Lower leg skin (tissue), 4 donors: ENCODE data around the gene HPX. TPM values are rescaled to one million over a fixed set of nuclear protein-coding genes. Genes with fewer than 3 reads are reported as not detected.

Experiments
- DNase-seq, 2 donors: peaks; one replicate each; pipeline ENCODE4 v3.0.0-alpha.2; 2019; ENCODE audit warnings: low spot score in 2 of 2
- H3K4me3 ChIP-seq: fragments of 200-600 bp; sonication (generic); 2 replicates; pipeline ENCODE4 v1.5.1; 2017; ENCODE audit warnings: mild to moderate bottlenecking, low read depth; ENCODE audit not compliant: poor library complexity, severe bottlenecking
- POLR2A ChIP-seq, 2 donors: fragments of 450-650 bp; IDR thresholded peaks; one replicate each; pipeline ENCODE4 v1.6.1; 2016 to 2017; ENCODE audit warnings: antibody characterized with exemption in 2 of 2, mild to moderate bottlenecking in 1 of 2, moderate library complexity in 1 of 2
- WGBS, 2 donors: methylation state at CpG; one replicate each; pipeline ENCODE4 v1.1.5; 2018; 5-methylcytosine and 5-hydroxymethylcytosine counted together
- intact Hi-C: fragments of 100-400 bp; cut with DNase I; formaldehyde crosslinking; loops from one replicate; pipeline ENCODE4 v1.15.0; 2023; ENCODE audit warnings: low total_unique reads
- total RNA-seq, 4 donors: library from RNA; depleted of rRNA; stranded (reverse); fragments of >200 nt; gene quantifications; one replicate each; pipeline ENCODE4 v1.1.0, GENCODE V29; 2016
- TF ChIP-seq, protein P1 (sequence below), 3 donors: fragments of 450-650 bp; IDR thresholded peaks; one replicate each; pipeline ENCODE4 v1.5.1; 2016; ENCODE audit warnings: antibody characterized with exemption in 3 of 3, mild to moderate bottlenecking in 3 of 3, moderate library complexity in 2 of 3

HPX gene
- total RNA-seq, 4 donors from 2014 or later: 0.42 to 1.2 (median 1.1) TPM

DNA sequence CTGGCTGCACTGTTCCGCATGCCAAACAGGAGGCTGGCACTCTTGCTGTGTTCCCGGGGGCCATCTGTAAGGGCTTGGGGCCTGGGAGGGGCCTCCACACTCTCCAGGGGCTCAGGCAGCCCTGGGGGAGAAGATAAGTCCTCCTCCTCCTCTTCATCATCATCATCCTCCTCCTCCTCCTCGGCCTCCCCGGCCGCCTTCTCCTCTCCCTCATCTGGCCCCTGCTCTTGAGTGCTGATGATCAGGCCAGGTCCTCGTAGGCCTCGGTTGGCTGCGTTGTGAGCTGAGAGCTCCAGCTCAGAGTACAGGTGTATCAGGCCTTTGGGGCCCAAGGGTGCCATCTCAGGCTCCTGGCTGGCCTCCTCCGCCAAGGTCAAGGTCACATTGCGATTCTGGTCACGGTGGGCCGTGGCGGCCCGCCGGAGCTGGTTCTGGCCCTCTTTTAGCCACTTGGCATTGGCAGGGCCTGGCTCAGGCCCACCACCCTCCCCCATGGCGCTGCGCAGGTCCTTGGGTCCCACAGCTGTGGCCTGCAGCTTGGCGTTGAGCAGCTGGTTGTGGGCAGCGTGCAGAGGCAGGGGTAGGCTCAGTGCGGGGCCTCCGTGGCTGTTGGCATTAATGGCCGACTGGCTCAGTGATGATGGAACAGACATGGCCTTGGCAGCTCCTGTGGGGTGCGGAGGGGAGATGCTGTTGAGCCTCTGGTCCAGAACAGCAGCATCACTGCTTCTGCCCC is 29.9 kb downstream of the HPX start:
- intact Hi-C loops: no loop called here
- no peak overlapping the region for H3K4me3 ChIP-seq
- TF ChIP-seq POLR2A (IDR thresholded peaks at IDR 0.05): no peak
- TF ChIP-seq, protein P1, sequence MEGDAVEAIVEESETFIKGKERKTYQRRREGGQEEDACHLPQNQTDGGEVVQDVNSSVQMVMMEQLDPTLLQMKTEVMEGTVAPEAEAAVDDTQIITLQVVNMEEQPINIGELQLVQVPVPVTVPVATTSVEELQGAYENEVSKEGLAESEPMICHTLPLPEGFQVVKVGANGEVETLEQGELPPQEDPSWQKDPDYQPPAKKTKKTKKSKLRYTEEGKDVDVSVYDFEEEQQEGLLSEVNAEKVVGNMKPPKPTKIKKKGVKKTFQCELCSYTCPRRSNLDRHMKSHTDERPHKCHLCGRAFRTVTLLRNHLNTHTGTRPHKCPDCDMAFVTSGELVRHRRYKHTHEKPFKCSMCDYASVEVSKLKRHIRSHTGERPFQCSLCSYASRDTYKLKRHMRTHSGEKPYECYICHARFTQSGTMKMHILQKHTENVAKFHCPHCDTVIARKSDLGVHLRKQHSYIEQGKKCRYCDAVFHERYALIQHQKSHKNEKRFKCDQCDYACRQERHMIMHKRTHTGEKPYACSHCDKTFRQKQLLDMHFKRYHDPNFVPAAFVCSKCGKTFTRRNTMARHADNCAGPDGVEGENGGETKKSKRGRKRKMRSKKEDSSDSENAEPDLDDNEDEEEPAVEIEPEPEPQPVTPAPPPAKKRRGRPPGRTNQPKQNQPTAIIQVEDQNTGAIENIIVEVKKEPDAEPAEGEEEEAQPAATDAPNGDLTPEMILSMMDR (IDR thresholded peaks at IDR 0.05): no peak
- DNase-seq: peak in 1 of 2 donors; percentile 69
- 94 to 95% methylated on average over 9 to 23 of the region's 23 CpGs for WGBS, 2 donors

DNA sequence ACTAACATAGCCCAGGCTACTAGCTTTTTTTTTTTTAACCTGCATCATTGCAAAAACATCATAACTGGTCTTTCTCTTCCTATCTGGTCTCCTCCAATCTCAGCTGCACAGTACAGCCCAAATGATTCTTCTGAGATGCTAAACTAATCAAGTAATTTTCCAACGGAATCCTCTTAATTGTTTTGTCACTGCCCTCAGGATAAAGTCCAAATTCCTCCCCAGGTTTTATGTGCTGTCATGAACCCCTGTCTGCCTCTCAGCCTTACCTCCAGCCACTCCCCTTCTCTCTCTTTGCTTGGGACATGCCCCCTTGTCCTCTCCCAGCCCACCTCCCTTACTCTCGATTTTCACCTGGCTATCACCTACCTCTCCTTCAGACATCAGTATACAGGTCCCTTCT is 34.4 kb downstream of the HPX start:
- no peak for TF ChIP-seq POLR2A (IDR thresholded peaks at IDR 0.05)
- TF ChIP-seq, protein P1 (IDR thresholded peaks at IDR 0.05): no peak
- WGBS, 2 donors: 38 to 45% methylated on average over 2 of the region's 2 CpGs
- H3K4me3 ChIP-seq: no peak overlapping the region
- intact Hi-C loops: no loop called here
- DNase-seq: no peak

GRCh38 chr11:6405846-6406245 is 34.9 kb downstream of the HPX start:
- no peak for DNase-seq
- 91 to 98% methylated on average over 6 of the region's 6 CpGs for WGBS, 2 donors
- intact Hi-C loops: no loop called here
- TF ChIP-seq, protein P1 (IDR thresholded peaks at IDR 0.05): no peak
- TF ChIP-seq POLR2A (IDR thresholded peaks at IDR 0.05): no peak
- H3K4me3 ChIP-seq: no peak overlapping the region

DNA sequence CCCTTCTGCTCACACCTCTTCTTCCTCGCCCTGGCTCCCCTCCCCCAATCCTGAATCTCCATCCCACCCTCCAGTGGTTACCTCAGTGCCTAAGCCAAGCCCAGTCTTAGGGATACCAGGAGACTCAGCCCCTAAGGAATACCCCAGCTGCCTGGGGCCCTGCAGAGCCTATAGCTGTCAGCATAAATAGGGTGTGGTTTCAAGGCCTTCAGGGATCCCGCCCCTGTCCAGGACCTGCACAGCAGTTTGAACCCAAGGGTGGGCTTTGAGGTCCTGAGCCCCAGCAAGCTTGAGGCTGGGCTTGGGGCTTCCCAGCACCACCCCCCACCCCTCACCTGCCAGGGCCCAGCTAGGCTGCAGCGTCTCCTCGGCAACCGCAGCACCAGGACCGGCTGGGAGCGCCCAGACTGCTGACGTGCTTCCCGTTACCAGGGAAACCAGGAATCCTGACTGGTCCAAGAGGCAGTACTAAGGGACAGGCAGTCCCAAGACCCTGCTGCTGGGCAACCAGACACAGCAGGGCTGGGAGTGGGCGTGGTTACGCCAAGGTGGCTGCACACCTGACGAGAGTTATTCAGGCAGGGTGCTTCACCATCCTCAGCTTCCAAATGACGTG is 35.6 kb downstream of the HPX start:
- TF ChIP-seq, protein P1 (IDR thresholded peaks at IDR 0.05): no peak
- no peak for TF ChIP-seq POLR2A (IDR thresholded peaks at IDR 0.05)
- H3K4me3 ChIP-seq: no peak overlapping the region
- WGBS, 2 donors: 85 to 89% methylated on average over 13 of the region's 13 CpGs
- intact Hi-C loops: no loop called here
- DNase-seq: no peak

GRCh38 chr11:6404342-6405051 is 36.3 kb downstream of the HPX start:
- DNase-seq: no peak
- H3K4me3 ChIP-seq: no peak overlapping the region
- intact Hi-C loops: no loop called here
- WGBS, 2 donors: 79 to 80% methylated on average over 16 of the region's 16 CpGs
- TF ChIP-seq POLR2A (IDR thresholded peaks at IDR 0.05): no peak
- TF ChIP-seq, protein P1 (IDR thresholded peaks at IDR 0.05): no peak
